Measurements from ENCODE around the gene LAMC3.

Gene LAMC3

DNA sequence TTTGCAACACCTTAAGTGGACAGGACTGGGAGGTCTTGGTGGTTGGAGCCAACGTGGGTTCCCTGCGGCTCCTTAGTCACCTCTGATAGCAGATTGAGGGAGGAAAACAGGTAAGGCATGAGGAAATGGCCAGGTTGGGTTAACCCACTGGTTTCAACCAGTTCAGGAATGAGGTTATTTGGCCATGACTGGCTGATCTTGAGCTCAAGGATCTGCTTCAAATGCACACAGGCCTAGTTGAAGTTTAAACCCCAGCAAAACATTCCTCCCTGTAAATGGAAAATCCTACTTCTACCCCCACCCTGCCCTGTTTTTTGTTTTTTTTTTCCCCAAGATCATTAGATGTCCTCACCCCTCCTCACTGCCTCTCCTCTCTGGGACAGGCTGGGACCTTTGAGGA, 113.2 kb downstream of the LAMC3 start:
- DNase-seq (ENCODE audit: extremely low spot score) = no peak
- TF ChIP-seq, protein P1, sequence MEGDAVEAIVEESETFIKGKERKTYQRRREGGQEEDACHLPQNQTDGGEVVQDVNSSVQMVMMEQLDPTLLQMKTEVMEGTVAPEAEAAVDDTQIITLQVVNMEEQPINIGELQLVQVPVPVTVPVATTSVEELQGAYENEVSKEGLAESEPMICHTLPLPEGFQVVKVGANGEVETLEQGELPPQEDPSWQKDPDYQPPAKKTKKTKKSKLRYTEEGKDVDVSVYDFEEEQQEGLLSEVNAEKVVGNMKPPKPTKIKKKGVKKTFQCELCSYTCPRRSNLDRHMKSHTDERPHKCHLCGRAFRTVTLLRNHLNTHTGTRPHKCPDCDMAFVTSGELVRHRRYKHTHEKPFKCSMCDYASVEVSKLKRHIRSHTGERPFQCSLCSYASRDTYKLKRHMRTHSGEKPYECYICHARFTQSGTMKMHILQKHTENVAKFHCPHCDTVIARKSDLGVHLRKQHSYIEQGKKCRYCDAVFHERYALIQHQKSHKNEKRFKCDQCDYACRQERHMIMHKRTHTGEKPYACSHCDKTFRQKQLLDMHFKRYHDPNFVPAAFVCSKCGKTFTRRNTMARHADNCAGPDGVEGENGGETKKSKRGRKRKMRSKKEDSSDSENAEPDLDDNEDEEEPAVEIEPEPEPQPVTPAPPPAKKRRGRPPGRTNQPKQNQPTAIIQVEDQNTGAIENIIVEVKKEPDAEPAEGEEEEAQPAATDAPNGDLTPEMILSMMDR (IDR thresholded peaks at IDR 0.05; ENCODE audit: control extremely low read depth, extremely low read depth, low read depth, missing control alignments) = no peak
- ChIA-PET CTCF (no interaction called here), POLR2A (no interaction called here)

DNA sequence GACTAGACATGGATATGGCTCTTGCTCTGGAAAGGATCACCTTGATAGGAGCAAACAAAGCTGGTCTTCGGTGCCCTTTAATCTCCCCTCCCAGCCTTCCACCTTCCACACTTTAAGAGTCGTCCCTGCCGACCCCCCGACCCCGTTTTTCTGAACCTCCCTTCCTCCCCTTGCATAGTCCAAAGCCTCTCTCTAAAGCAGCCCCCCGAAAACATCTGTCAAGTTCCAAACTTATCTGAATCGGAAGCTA, 116.0 kb downstream of the LAMC3 start:
- DNase-seq (ENCODE audit: extremely low spot score) = no peak
- CTCF ChIA-PET = interaction anchor here (1.2 kb wide), 1 partner anchor 211 kb away, joined by 5 read pairs; no protein-coding TSS in a partner anchor
- TF ChIP-seq, protein P1 (IDR thresholded peaks at IDR 0.05; ENCODE audit: control extremely low read depth, extremely low read depth, low read depth, missing control alignments) = no peak
- POLR2A ChIA-PET = interaction anchor here (1.2 kb wide), 1 partner anchor 248 kb away, joined by 3 read pairs; no protein-coding TSS in a partner anchor

DNA sequence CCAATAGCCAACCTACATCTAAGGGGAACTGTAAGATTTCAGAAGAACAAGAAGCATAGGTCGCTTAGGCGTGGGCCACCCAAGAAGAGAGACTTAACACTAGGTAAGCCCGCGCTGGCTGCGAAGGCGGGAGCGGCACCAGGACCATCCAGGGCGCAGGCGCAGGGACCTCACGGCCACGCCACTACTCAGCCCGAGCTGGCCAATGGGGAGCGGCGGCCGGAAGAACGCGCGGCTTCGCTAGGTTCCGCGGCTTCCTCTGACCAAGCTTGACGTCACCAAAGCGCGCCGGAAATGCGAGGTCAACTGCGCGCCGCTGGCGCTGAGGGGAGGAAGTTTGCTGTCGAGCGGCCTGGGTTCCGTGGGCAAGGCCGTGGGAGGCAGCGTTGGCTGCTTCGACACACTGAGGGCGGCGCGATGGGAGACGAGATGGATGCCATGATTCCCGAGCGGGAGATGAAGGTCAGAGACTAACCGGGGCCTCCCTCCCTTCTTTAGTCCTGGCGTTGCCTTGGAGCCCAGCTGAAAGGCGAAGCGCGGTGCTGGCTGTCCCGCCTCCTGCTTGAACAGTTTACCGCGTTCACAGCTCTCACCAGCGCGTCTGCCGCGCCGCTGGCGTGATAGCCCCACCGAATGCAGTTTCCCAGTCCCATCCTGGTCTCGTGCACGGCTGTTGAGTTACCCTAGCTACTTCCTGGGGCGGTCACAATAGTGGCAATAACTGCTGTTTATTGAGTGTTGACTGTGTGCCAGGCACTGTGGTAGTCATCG, 116.5 kb downstream of the LAMC3 start, which contains the start of gene NUP214:
TSS of gene NUP214 (plus strand) at position 299 of the 771 bp plus-strand sequence. CDS start at position 418, 119 bp downstream.
- ChIA-PET CTCF (interaction anchor here (1.1 to 1.2 kb wide), 2 partner anchors 211 to 1111 kb away, joined by 3 to 5 read pairs; no protein-coding TSS in a partner anchor), POLR2A (interaction anchor here (1.2 kb wide), 1 partner anchor 247 kb away, joined by 3 read pairs; no protein-coding TSS in a partner anchor)
- TF ChIP-seq, protein P1 (IDR thresholded peaks at IDR 0.05; ENCODE audit: control extremely low read depth, extremely low read depth, low read depth, missing control alignments) = no peak
- DNase-seq (ENCODE audit: extremely low spot score) = peak; percentile 100

DNA sequence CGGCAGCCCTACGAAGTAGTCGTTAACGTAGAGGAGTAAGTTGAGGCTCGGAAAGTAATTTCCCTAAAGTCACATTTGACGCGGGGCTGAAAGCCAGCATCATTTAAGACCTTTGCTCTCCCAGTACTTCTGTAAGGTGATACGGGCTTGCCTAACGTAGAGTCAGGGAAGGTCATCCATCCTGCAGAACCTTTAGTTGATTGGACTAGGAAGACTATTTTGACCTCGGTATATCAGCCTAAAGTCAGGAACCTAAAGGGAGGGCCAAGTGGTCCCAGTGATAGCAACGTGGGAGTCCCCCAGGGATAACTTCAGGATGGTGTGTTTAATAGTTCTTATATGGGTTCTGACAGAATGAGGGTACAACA, 117.1 kb downstream of the LAMC3 start:
- ChIA-PET CTCF (interaction anchor here (1.1 kb wide), 1 partner anchor 1110 kb away, joined by 3 read pairs; no protein-coding TSS in a partner anchor), POLR2A (no interaction called here)
- no peak for DNase-seq (ENCODE audit: extremely low spot score)
- TF ChIP-seq, protein P1 (IDR thresholded peaks at IDR 0.05; ENCODE audit: control extremely low read depth, extremely low read depth, low read depth, missing control alignments) = no peak

DNA sequence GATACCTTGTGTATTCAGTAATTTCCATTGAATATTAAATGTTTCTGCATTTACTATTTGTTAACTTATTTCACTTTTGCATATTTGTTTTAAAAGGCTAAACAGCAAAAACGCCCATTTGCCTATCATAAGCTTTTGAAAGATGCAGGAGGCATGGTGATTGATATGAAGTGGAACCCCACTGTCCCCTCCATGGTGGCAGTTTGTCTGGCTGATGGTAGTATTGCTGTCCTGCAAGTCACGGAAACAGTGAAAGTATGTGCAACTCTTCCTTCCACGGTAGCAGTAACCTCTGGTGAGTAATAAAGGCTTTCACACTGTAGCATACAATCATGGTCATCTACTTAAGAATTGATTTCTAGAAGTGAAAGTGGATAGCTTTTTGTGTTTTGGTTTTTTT, 120.2 kb downstream of the LAMC3 start:
- CTCF ChIA-PET = no interaction called here
- TF ChIP-seq, protein P1 (IDR thresholded peaks at IDR 0.05; ENCODE audit: control extremely low read depth, extremely low read depth, low read depth, missing control alignments) = no peak
- POLR2A ChIA-PET = interaction anchor here (0.6 kb wide), 1 partner anchor 853 kb away, joined by 3 read pairs; no protein-coding TSS in a partner anchor
- no peak for DNase-seq (ENCODE audit: extremely low spot score)

DNA sequence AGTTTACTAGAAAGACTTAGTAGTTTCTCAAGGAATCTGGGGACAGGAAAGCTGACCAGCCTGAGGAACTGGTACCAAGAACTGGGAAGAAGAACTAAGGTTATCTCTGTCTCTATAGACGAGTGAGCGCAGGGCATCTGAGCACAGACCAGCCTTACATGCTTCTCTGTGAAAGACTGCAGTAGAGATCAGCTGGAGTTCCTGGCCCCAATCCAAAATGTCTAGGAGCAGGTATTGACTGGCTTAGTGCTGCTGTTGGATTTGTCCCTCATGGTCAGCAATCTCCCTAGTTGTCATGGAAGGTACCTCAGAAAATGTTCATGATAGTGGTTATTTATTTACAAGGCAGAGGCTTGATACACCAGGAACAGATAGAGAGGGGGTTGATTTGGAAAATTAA, 129.7 kb downstream of the LAMC3 start:
- DNase-seq (ENCODE audit: extremely low spot score) = no peak
- CTCF ChIA-PET = interaction anchor here (0.9 kb wide), 1 partner anchor 92 kb away, joined by 3 read pairs; no protein-coding TSS in a partner anchor
- POLR2A ChIA-PET = interaction anchor here (0.6 kb wide), 1 partner anchor 945 kb away, joined by 3 read pairs; no protein-coding TSS in a partner anchor
- TF ChIP-seq, protein P1 (IDR thresholded peaks at IDR 0.05; ENCODE audit: control extremely low read depth, extremely low read depth, low read depth, missing control alignments) = no peak
